ENCODE measurements around the gene EML4.
"Not testable (repeated sequence)": the region's sequence is repeated elsewhere in the genome, so short reads cannot be mapped to it uniquely, and the experiment has no call there.

Gene EML4

GRCh38 chr2:42268528-42269151 is 99.5 kb downstream of the EML4 start:
- no peak for DNase-seq

- no peak for DNase-seq
These were observed 101.6 kb downstream of the EML4 start for GRCh38 chr2:42270757-42271156.

GRCh38 chr2:42271246-42271645 is 102.1 kb downstream of the EML4 start:
- not testable (repeated sequence) for DNase-seq

DNA sequence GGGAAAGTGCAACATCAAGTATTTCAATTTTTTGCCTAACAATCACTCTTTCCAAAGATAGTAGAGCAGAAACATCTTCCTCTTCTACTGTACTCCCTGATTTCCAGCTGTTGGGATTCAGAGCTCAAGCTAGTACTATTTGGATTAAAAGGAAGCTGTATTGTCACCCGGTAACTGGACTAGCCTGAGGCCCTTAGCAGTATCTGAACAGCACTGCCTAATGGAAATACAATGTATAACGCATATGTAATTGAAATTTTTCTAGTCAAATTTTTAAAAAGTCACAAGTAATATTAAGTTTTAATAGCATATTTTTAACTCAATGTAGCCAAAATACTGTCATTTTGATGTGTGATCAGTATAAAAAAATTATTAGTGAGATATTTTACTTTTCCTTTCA is 105.7 kb downstream of the EML4 start:
- DNase-seq, result peak; percentile 17

DNA sequence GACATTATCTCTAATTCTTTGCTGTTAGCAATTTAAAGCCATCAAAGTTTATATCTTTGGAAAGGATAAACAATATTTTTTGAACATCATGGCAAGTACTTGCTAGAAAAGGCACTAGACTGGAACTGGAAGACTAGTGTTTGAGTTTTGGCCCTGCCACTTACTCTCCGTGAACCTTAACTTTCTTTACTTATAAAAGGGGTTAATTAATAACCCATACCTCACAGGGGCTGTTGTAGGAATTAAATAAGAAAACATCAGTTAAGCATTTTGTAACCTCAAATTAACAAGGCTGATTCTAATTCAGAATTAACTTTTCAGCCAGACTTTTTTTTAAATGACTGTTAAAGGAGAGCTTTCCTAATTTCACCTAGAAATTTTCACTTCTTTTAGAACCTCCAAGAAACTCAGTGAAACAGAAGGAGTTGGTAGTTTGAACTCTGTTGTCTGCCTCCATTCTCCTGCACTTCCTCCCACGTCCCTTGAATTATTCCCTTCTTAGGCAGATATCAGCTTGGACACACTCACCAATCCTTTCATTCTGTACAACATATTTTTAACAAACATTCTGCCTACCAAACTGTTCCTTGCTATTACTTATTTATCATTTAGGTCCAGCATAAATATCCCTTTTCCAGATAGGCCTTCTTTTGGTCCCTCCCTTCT is 112.4 kb downstream of the EML4 start:
- DNase-seq, result no peak

- no peak for DNase-seq
These were observed 114.9 kb downstream of the EML4 start for GRCh38 chr2:42284019-42284418.

GRCh38 chr2:42286268-42286946 is 117.3 kb downstream of the EML4 start:
- DNase-seq, result no peak

DNA sequence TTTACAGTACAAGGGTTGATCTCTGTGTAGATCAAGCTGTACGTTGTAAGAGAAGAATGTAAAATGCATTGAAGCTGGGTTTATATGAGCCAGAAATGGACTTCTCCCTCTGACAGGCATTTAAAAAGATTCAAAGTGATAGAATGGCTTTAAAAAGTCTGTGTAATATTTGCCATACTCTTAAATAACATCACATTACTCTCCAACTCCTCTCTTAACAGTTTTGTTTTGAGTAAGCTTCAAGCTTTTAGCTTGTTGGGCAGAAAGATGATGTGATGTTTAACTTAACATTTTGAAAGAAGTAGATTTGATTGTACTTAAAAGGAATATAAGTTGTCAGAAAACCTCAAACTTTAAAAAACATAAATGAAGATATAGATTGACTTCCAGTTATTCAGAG is 119.7 kb downstream of the EML4 start:
- DNase-seq, result no peak

DNA sequence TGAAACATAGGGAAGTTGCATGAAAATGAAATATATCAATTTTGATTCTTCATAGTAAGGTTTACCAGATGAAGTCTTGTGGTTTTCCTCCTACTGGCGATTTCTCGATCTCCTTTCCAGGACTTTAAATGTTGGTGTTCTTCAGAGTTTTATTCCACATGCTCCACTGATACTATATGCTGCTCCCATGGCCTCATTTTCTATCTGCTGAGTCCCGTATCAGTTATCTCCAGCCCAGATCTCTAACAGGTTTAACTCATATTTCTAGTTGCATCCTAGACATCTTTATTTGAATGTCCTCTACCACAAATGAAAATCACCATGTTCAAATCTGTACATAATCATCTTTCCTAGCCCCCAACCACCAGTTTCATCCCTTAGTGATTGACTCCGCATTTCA is 120.1 kb downstream of the EML4 start:
- DNase-seq, result no peak

GRCh38 chr2:42290005-42290404 is 120.9 kb downstream of the EML4 start:
- no peak for DNase-seq

GRCh38 chr2:42293019-42293418 is 123.9 kb downstream of the EML4 start:
- no peak for DNase-seq

DNA sequence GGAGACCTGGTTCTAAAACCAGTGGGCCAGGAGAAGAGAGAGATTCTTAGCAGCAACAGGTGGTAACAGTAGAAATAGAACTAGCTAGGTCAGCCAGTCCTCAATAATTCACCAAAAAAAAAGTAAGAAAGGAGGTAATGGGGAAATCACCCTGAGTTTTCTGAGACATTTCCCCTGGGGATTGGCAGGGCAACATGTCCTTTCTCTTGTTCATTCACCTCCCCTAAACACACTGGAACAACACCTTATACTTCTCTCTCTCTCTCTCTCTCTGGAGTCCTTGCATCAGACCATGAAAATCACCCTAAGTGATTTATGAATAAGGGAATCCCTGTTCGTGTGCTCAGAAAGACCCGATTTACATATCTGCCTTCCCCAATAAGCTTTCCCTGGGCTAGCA is 127.1 kb downstream of the EML4 start:
- DNase-seq, result no peak

- no peak for DNase-seq
These were observed 128.3 kb downstream of the EML4 start for GRCh38 chr2:42297322-42297936.

DNA sequence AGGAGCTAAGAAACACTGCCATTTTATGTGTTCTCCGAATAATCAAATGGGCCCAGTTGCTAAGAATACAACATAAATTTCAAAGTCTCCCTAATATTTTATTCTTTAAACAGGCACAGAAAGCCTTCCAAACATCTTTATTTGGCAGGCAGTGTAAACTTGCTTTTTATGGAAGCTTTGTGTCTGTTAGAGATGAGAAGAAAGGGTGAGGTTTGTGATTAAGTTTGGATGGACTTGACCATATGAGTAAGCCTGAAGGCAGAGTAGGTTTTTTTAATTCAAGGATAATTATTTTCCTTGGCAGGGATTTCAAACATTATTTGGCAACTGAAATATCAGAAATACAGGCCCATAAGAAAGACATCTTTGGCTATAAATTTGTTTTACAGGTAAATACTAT is 129.0 kb downstream of the EML4 start:
- no peak for DNase-seq

- DNase-seq, result no peak
These were observed 130.0 kb downstream of the EML4 start for GRCh38 chr2:42298996-42299754.

DNA sequence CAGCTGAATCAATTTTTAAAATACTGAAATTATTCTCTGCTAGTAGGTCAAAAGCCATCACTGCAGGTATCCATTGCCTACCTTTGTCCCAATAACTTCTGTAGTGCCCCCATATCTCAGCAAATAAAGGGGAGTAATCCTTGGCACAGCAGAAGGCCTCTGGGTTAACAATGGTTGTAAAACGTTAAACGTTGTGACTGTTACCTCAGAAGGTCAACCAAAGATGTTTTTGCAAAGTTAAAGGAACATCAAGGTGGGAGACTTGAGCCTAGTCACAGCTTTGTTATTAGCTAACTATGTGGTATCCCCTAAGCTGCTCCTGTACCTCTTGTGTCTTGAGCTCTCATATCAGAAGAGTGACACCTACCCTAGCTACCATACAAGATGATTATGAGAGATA is 131.4 kb downstream of the EML4 start:
- no peak for DNase-seq

DNA sequence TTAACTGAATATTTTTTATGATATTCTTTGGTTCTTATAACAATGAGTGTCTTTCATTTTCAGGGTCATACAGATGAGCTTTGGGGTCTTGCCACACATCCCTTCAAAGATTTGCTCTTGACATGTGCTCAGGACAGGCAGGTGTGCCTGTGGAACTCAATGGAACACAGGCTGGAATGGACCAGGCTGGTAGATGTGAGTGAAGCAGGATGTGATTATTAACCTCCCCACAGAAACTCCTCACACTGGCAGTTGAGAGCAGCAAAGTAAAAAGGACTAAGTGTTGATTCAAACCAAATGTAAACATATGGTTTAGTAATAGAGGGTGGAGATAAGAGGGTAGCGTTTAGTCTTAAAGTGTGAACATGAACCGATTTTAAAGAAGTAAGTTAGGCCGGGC is 134.1 kb downstream of the EML4 start:
- DNase-seq, result no peak

DNA sequence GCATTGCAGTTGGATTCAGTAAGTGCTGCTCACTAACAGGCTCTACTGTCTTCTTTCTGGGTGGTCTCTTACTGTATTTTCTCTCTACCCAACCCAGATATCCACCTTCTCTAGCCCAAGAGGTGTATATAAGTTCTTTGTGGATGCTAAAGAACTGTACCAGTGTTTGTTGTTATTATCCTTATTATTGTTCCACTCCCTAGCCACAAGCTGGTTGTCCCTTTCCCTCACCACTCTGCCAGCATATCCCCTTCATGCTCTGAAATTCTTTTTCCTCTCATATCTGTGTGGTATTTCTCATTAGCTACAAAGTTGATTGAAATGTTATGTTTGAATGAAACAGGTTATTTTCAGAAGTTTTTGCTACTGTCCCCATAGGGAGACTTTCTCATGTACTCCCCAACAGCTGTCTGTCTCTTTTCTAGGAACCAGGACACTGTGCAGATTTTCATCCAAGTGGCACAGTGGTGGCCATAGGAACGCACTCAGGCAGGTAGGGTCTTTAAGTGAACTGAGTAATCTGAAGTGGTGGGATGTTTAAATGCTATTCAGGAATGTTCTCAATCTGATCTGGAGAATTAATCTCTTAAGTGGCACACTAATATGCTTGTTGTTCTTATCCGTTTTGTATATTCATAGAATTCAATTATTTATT is 135.0 kb downstream of the EML4 start:
- DNase-seq, result no peak

GRCh38 chr2:42307180-42307579 is 138.0 kb downstream of the EML4 start:
- no peak for DNase-seq

DNA sequence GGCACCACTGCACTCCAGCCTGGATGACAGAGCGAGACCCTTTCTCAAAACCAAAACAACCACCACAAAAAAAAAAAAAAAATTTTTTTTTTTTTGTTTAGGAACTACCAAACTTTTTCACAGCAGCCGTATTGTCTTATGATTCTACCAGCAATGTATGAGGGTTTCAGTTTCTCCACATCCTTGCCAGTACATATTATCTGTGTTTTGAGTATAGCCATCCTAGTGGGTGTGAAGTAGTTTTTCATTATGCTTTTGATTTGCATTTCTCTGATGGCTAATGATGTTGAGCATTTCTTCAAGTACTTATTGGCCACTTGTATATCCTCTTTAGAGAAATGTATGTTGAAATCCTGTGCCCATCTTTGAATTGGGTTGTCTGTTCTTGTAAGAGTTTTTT is 140.2 kb downstream of the EML4 start:
- no peak for DNase-seq

DNA sequence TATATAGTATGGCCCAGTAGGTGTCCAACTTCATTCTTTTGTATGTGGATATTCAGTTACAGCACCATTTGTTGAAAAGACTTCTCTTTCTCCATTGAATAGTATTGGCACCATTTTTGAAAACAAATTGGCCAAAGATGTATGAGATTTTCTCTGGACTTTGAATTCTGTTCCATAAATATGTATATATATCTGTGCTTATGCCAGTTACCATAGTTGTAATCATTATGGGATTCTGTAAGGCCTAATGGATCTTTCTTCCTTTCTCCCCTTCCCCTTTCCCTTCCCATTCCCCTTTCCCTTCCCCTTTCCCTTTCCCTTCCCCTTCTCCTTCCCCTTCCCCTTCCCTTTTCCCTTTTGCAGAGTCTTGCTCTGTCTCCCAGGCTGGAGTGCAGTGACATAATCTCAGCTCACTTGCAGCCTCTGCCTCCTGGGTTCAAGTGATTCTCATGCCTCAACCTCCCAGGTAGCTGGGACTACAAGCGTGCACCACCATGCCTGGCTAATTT is 140.9 kb downstream of the EML4 start:
- no peak for DNase-seq

DNA sequence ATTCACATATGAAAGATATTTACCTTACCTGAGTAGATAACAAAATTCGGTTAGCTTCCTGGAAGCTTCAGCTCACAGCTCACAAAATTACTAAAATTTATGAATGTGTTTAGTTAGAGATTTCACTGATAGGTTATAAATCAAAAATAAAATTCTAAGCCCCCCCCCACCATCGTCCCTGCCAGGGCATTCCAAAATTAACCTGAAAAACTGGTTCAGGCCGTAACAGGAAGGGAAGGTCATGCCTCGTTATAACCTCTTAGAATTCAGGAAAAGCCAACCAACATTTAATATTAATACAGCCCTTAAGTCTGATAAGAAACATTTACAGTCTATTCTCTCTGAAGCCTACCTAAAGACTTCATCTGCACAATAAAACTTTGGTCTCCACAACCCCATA is 143.0 kb downstream of the EML4 start:
- no peak for DNase-seq

Measured in NCI-H146 (cell line).